ENCODE data around the gene SS18L1.

DNA sequence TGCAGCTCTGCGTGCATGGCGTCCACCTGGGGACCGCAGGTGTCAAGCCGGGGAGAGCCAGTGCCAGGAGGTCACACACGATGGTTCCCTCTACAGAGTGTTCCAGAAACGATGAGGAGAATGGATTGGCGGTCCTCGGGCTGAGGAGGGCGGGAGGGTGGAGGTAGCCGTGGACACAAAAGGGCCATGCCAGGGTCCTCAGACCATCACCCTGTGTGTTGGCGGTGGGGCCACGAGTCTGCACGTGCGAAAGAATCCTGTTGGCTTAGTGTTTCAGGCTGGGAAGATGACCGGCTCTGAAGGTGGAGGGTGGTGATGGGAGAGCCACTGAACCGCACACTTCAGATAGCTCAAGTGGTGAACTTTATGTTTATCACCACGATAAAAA, 62.8 kb downstream of the SS18L1 start:
- TF ChIP-seq CTCF (IDR thresholded peaks at IDR 0.05): no peak
- TF ChIP-seq POLR2A (IDR thresholded peaks at IDR 0.05): no peak
